WTC11 (cell line): ENCODE results near the gene TSPAN18. TPM values are rescaled to one million over a fixed set of nuclear protein-coding genes. Genes with fewer than 3 reads are reported as not detected.
A peak's percentile ranks its signal among the peaks of the same experiment; 100 is the strongest.

Source experiments
- ATAC-seq: fragments of 200-7000 bp; cut with Tn5 transposase; 2 replicates; pipeline ENCODE4 v1.10.0; 2021; ENCODE audit warnings: mild to moderate bottlenecking, moderate library complexity
- CTCF ChIA-PET: fragments of 300-600 bp; sonication (Branson Sonifier 250); formaldehyde crosslinking; loops from one replicate; lab custom pipeline; 2021; ENCODE audit warnings: antibody characterized with exemption; lab: Charles Lee
- POLR2A ChIA-PET: fragments of 350-600 bp; sonication (Branson Sonifier 250); formaldehyde crosslinking; loops from one replicate; lab custom pipeline; 2021; ENCODE audit warnings: antibody characterized with exemption; lab: Charles Lee
- DNase-seq: peaks from one replicate; pipeline ENCODE4 v3.0.0; 2021; ENCODE audit warnings: low spot score
- H3K27ac Mint-ChIP-seq: 2 replicates; pipeline ENCODE4 v1.8.0; 2021; ENCODE audit warnings: mixed read lengths
- H3K27me3 Mint-ChIP-seq: 2 replicates; pipeline ENCODE4 v1.8.0; 2021; ENCODE audit warnings: low read depth, mild to moderate bottlenecking, moderate library complexity, mixed read lengths
- H3K36me3 Mint-ChIP-seq: 2 replicates; pipeline ENCODE4 v1.8.0; 2021; ENCODE audit warnings: mixed read lengths
- H3K4me1 Mint-ChIP-seq: 2 replicates; pipeline ENCODE4 v1.8.0; 2022; ENCODE audit warnings: mixed read lengths
- H3K4me3 Mint-ChIP-seq: 2 replicates; pipeline ENCODE4 v1.8.0; 2021; ENCODE audit warnings: mild to moderate bottlenecking, moderate library complexity, mixed read lengths
- H3K9me3 Mint-ChIP-seq: 2 replicates; pipeline ENCODE4 v1.8.0; 2021; ENCODE audit warnings: mixed read lengths
- CTCF ChIP-seq: fragments of 200-600 bp; IDR thresholded peaks from 2 replicates; pipeline ENCODE4 v1.8.0; 2022; ENCODE audit warnings: antibody characterized with exemption
- E2F4 ChIP-seq: sonication (generic); formaldehyde crosslinking; IDR thresholded peaks from 2 replicates; pipeline ENCODE4 v1.8.1; 2022; ENCODE audit warnings: low read depth, mild to moderate bottlenecking, moderate library complexity, missing genetic modification reagents, borderline replicate concordance
- E2F5 ChIP-seq: sonication (generic); formaldehyde crosslinking; IDR thresholded peaks from 2 replicates; pipeline ENCODE4 v1.8.1; 2022; ENCODE audit warnings: mild to moderate bottlenecking, moderate library complexity, missing genetic modification reagents
- EMX1 ChIP-seq: fragments of 250-450 bp; sonication (Bioruptor Pico); IDR thresholded peaks from 2 replicates; pipeline ENCODE4 v1.8.0; 2021; ENCODE audit warnings: mild to moderate bottlenecking
- ETV6 ChIP-seq: sonication (generic); formaldehyde crosslinking; IDR thresholded peaks from 2 replicates; pipeline ENCODE4 v1.8.1; 2022; ENCODE audit warnings: mild to moderate bottlenecking, missing genetic modification reagents
- FOXJ3 ChIP-seq: sonication (generic); formaldehyde crosslinking; IDR thresholded peaks from 2 replicates; pipeline ENCODE4 v1.9.0; 2021; ENCODE audit warnings: missing genetic modification reagents, mild to moderate bottlenecking, borderline replicate concordance
- HMGXB4 ChIP-seq: sonication (generic); formaldehyde crosslinking; IDR thresholded peaks from 2 replicates; pipeline ENCODE4 v1.8.1; 2023; ENCODE audit warnings: mild to moderate bottlenecking, moderate library complexity, missing genetic modification reagents
- MXD4 ChIP-seq: fragments of 250-450 bp; sonication (Bioruptor Pico); IDR thresholded peaks from 2 replicates; pipeline ENCODE4 v1.8.0; 2021; ENCODE audit warnings: mild to moderate bottlenecking, moderate library complexity, borderline replicate concordance
- NR2C2 ChIP-seq: sonication (generic); formaldehyde crosslinking; IDR thresholded peaks from 2 replicates; pipeline ENCODE4 v1.8.0; 2022; ENCODE audit warnings: mild to moderate bottlenecking, missing genetic modification reagents
- OVOL2 ChIP-seq: fragments of 250-450 bp; sonication (Bioruptor Pico); IDR thresholded peaks from 2 replicates; pipeline ENCODE4 v1.9.0; 2021; ENCODE audit warnings: mild to moderate bottlenecking, borderline replicate concordance
- PRRX2 ChIP-seq: fragments of 250-450 bp; sonication (Bioruptor Pico); IDR thresholded peaks from 2 replicates; pipeline ENCODE4 v1.8.0; 2021; ENCODE audit warnings: mild to moderate bottlenecking
- SP1 ChIP-seq: sonication (generic); formaldehyde crosslinking; conservative IDR thresholded peaks from 2 replicates; pipeline ENCODE4 v1.8.1; 2022; ENCODE audit warnings: missing genetic modification reagents
- ZBTB21 ChIP-seq: sonication (generic); formaldehyde crosslinking; IDR thresholded peaks from 2 replicates; pipeline ENCODE4 v1.8.1; 2023; ENCODE audit warnings: mild to moderate bottlenecking, missing genetic modification reagents, borderline replicate concordance
- ZNF121 ChIP-seq: sonication (generic); formaldehyde crosslinking; IDR thresholded peaks from 2 replicates; pipeline ENCODE4 v1.8.0; 2023; ENCODE audit warnings: missing genetic modification reagents
- ZNF671 ChIP-seq: fragments of 250-450 bp; sonication (Bioruptor Pico); IDR thresholded peaks from 2 replicates; pipeline ENCODE4 v1.8.0; 2021; ENCODE audit warnings: mild to moderate bottlenecking
- total RNA-seq: library from RNA; stranded (reverse); gene quantifications from 3 replicates; pipeline ENCODE4 v1.2.3, GENCODE V29; 2021

The TSPAN18 gene
- total RNA-seq, 1 experiment from 2014 or later, result 44.7 TPM

- Mint-ChIP-seq H3K4me3 (no peak overlapping the region), H3K36me3 (no peaks in the 10 kb centered on the region), H3K27me3 (peaks cover 3% of the 10 kb centered on the region; the same call in 1 of the 2 replicates), H3K4me1 (peaks cover 59% of the 10 kb centered on the region), H3K9me3 (no peaks in the 10 kb centered on the region), H3K27ac (no peak overlapping the region)
- no peak for ATAC-seq
- ChIA-PET CTCF (interaction anchor here (0.8 to 6.5 kb wide), 12 partner anchors 11 to 233 kb away, joined by 3 to 70 read pairs (median 4); no protein-coding TSS in a partner anchor), POLR2A (interaction anchor here (0.8 kb wide), 1 partner anchor 12 kb away, joined by 4 read pairs; no protein-coding TSS in a partner anchor)
- TF ChIP-seq ZNF671 (CRISPR knock-in tag) (no peak), MXD4 (no peak), E2F4 (CRISPR knock-in tag) (no peak), OVOL2 (CRISPR knock-in tag) (no peak), PRRX2 (CRISPR knock-in tag) (no peak), ZNF121 (no peak), EMX1 (no peak), FOXJ3 (no peak)
- no peak for DNase-seq
Measured at GRCh38 chr11:44948155-44948554, 221.4 kb downstream of the TSPAN18 start.

- CTCF ChIA-PET, result interaction anchor here (0.9 to 6.5 kb wide), 12 partner anchors 8 to 156 kb away, joined by 3 to 70 read pairs (median 5); no protein-coding TSS in a partner anchor
- H3K4me3 Mint-ChIP-seq, result peak overlapping the region; percentile 85
- 0 out of 2 replicates have a peak overlapping the region, but pooled peaks have one; percentile 41 for H3K27ac Mint-ChIP-seq
- DNase-seq (peak; percentile 77), ATAC-seq (peak; percentile 63)
- peaks cover 56% of the 10 kb centered on the region for H3K4me1 Mint-ChIP-seq
- POLR2A ChIA-PET, result no interaction called here
- no peaks in the 10 kb centered on the region for H3K36me3 Mint-ChIP-seq
- H3K9me3 Mint-ChIP-seq, result no peaks in the 10 kb centered on the region
- peaks cover 3% of the 10 kb centered on the region for H3K27me3 Mint-ChIP-seq
- TF ChIP-seq ETV6 (no peak), CTCF (peak; percentile 65), ZBTB21 (CRISPR knock-in tag) (no peak), NR2C2 (CRISPR knock-in tag) (no peak), E2F4 (CRISPR knock-in tag) (no peak), HMGXB4 (CRISPR knock-in tag) (peak; percentile 46; the same call in 1 of the 2 replicates), ZNF121 (peak; percentile 53; the same call in 1 of the 2 replicates), SP1 (CRISPR knock-in tag) (peak; percentile 19; the same call in 1 of the 2 replicates), E2F5 (CRISPR knock-in tag) (peak; percentile 25; the same call in 1 of the 2 replicates)
Measured at GRCh38 chr11:44949160-44950030, 222.6 kb downstream of the TSPAN18 start.
